Gastroesophageal sphincter (tissue), 4 donors: ENCODE measurements around the gene BRD1. TPM values are rescaled to one million over a fixed set of nuclear protein-coding genes. Genes with fewer than 3 reads are reported as not detected.

ENCODE experiments used
- ATAC-seq: fragments of 150-250 bp; one replicate; pipeline ENCODE4 v1.9.1; 2016; ENCODE audit warnings: mild to moderate bottlenecking, moderate library complexity
- H3K27ac ChIP-seq, 4 donors: fragments of 200-600 bp; sonication (generic) in 3 of 4; 1 replicate in 3 of 4; 2 replicates in 1 of 4; pipeline ENCODE4 v1.5.1; 2016 to 2019
- H3K27me3 ChIP-seq: fragments of 200-600 bp; sonication (generic); one replicate; pipeline ENCODE4 v1.5.1; 2019
- H3K36me3 ChIP-seq, 2 donors: fragments of 200-600 bp; sonication (generic); one replicate each; pipeline ENCODE4 v1.5.1; 2019; ENCODE audit warnings: control low read depth in 1 of 2
- H3K4me1 ChIP-seq, 3 donors: fragments of 200-600 bp; sonication (generic); 1 replicate in 2 of 3; 2 replicates in 1 of 3; pipeline ENCODE4 v1.5.1; 2016 to 2019; ENCODE audit warnings: control low read depth in 2 of 3
- H3K4me3 ChIP-seq, 2 donors: fragments of 200-600 bp; sonication (generic); one replicate each; pipeline ENCODE4 v1.5.1; 2019; ENCODE audit warnings: mild to moderate bottlenecking in 1 of 2, moderate library complexity in 1 of 2
- H3K9me3 ChIP-seq, 3 donors: fragments of 200-600 bp; sonication (generic); one replicate each; pipeline ENCODE4 v1.5.1; 2017 to 2019; ENCODE audit warnings: control low read depth in 2 of 3
- EP300 ChIP-seq: sonication (generic); formaldehyde crosslinking; IDR thresholded peaks from one replicate; pipeline ENCODE4 v1.6.1; 2017; ENCODE audit warnings: antibody characterized with exemption, mild to moderate bottlenecking
- POLR2A ChIP-seq, 2 donors: fragments of 450-650 bp; IDR thresholded peaks; one replicate each; pipeline ENCODE4 v1.6.1; 2017; ENCODE audit warnings: antibody characterized with exemption in 2 of 2, mild to moderate bottlenecking in 2 of 2, moderate library complexity in 1 of 2
- POLR2AphosphoS5 ChIP-seq: sonication (generic); formaldehyde crosslinking; IDR thresholded peaks from one replicate; pipeline ENCODE4 v1.6.1; 2017; ENCODE audit warnings: antibody characterized with exemption
- WGBS, 2 donors: methylation state at CpG; one replicate each; pipeline ENCODE4 v1.1.5; 2018; ENCODE audit warnings: low coverage in 1 of 2; 5-methylcytosine and 5-hydroxymethylcytosine counted together
- total RNA-seq, 4 donors: library from RNA; depleted of rRNA; stranded (reverse); fragments of >200 nt; gene quantifications; one replicate each; pipeline ENCODE4 v1.1.0, GENCODE V29; 2016
- TF ChIP-seq, protein P1 (sequence below), 4 experiments: fragments of 200-600 bp in 2 of 4; fragments of 450-650 bp in 2 of 4; sonication (generic) in 1 of 4; IDR thresholded peaks; one replicate each; pipeline ENCODE4 v1.5.1; 2017 to 2019; ENCODE audit warnings: antibody characterized with exemption in 4 of 4, mild to moderate bottlenecking in 2 of 4, moderate library complexity in 2 of 4

The BRD1 gene
- total RNA-seq, 4 donors from 2014 or later = 36.0 to 66.0 (median 45.5) TPM

DNA sequence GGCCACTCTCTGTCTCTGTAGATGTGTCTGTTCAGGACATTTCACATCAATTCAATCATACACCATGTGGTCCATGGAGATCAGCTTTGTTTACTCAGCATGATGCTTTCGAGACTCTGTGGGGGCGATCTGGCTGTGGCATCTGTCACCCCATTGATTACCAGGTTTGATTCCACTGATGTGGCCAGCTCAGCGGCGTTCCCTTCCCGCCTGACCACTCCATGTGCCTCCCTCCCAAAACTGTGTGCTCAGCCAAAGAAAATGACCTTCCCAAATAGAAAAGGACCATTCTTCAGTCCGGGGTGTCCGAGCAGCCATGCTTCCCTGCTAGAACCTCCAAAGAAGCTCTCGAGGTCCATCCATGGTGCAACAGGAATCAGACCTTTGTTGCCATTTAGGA, 89.1 kb downstream of the BRD1 start:
- Histone ChIP-seq H3K4me3 (no peak overlapping the region), H3K36me3 (no peaks in the 10 kb centered on the region), H3K27me3 (peaks cover 75% of the 10 kb centered on the region), H3K4me1 (no peaks in the 10 kb centered on the region), H3K27ac (no peak overlapping the region), H3K9me3 (peaks cover 0 to 10% (median 0%) of the 10 kb centered on the region in 3 donors)
- 76% methylated on average over 5 of the region's 8 CpGs; no CpG with 5 or more reads in 1 of the 2 donors for WGBS, 2 donors
- TF ChIP-seq POLR2A (IDR thresholded peaks at IDR 0.05) = no peak
- TF ChIP-seq, protein P1, sequence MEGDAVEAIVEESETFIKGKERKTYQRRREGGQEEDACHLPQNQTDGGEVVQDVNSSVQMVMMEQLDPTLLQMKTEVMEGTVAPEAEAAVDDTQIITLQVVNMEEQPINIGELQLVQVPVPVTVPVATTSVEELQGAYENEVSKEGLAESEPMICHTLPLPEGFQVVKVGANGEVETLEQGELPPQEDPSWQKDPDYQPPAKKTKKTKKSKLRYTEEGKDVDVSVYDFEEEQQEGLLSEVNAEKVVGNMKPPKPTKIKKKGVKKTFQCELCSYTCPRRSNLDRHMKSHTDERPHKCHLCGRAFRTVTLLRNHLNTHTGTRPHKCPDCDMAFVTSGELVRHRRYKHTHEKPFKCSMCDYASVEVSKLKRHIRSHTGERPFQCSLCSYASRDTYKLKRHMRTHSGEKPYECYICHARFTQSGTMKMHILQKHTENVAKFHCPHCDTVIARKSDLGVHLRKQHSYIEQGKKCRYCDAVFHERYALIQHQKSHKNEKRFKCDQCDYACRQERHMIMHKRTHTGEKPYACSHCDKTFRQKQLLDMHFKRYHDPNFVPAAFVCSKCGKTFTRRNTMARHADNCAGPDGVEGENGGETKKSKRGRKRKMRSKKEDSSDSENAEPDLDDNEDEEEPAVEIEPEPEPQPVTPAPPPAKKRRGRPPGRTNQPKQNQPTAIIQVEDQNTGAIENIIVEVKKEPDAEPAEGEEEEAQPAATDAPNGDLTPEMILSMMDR (IDR thresholded peaks at IDR 0.05) = no peak
- no peak for TF ChIP-seq POLR2AphosphoS5
- no peak for TF ChIP-seq EP300
- no peak for ATAC-seq

DNA sequence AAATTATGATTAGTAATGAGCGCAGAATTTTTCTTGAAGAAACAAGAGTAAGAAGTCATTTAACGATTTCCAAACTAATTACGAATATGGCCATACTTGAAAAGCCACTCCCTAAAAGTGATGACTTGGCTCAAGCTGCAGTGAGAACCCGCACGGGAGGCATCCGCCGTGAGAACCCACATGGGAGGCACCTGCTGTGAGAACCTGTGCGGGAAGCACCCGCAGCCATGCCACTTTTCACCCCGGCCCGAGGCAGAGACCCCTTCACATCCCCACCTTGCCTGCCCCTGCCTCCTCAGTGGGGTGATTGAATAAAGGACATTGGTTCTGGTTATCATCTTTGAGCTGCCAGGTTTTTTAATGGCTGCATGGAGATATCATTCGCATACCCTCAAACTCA, 89.7 kb downstream of the BRD1 start:
- Histone ChIP-seq H3K9me3 (peaks cover 0 to 5% (median 0%) of the 10 kb centered on the region in 3 donors), H3K27ac (no peak overlapping the region), H3K36me3 (no peaks in the 10 kb centered on the region), H3K4me1 (no peaks in the 10 kb centered on the region), H3K27me3 (peaks cover 75% of the 10 kb centered on the region), H3K4me3 (no peak overlapping the region)
- no peak for TF ChIP-seq EP300
- TF ChIP-seq POLR2A (IDR thresholded peaks at IDR 0.05) = no peak
- TF ChIP-seq, protein P1 (IDR thresholded peaks at IDR 0.05) = no peak
- TF ChIP-seq POLR2AphosphoS5 = no peak
- WGBS, 2 donors = 92% methylated on average over 12 of the region's 12 CpGs; no CpG with 5 or more reads in 1 of the 2 donors
- no peak for ATAC-seq

DNA sequence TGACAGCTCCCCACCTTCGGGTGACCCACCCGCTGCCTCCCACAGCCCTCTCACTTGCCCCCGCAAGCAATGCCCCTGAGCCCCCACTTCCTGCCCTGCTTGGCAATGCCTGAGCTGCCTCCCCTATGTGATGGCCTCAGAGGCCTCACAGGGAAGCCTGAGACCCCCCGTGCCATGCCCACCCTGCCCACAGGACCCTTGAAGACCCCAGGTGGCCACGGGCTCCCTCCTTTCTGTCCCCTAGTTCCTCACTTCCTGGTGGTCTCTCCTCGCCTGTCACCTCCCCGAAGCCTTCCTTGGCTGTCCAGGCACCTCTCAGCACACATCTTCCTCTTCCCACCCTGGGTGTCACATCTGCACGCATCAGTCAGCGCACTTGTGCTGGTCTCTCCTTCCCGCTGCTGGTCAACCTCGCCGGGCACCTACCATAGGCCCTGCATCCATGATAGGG, 90.5 kb downstream of the BRD1 start:
- WGBS, 2 donors = 97% methylated on average over 8 of the region's 12 CpGs; no CpG with 5 or more reads in 1 of the 2 donors

DNA sequence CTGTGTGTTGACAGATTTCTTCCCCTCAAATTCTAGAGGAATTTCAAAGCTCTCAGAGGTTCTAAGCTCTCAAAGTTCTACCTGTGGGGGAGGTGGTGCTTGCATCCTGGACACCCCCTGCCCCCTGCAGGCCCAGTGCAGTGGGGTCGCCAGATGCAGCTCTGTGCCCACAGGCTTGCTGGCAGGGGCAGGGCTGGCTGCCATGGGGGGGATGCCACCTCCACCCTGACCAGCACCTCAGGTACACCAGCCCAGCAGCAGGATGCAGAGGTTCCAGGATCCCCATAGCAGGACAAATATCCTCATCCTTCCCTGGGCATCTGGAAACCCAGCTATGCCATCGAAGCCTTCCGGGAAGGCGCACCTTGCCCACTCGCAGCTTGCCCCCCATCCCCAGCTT, 91.1 kb downstream of the BRD1 start:
- no peaks in the 10 kb centered on the region for H3K36me3 ChIP-seq
- ATAC-seq = no peak
- H3K4me1 ChIP-seq = no peaks in the 10 kb centered on the region
- peaks cover 75% of the 10 kb centered on the region for H3K27me3 ChIP-seq
- no peak for TF ChIP-seq POLR2A (IDR thresholded peaks at IDR 0.05)
- TF ChIP-seq, protein P1 (IDR thresholded peaks at IDR 0.05) = no peak
- TF ChIP-seq POLR2AphosphoS5 = no peak
- no peak for TF ChIP-seq EP300
- no peak overlapping the region for H3K4me3 ChIP-seq
- H3K27ac ChIP-seq = no peak overlapping the region
- peaks cover 0 to 11% (median 0%) of the 10 kb centered on the region in 3 donors for H3K9me3 ChIP-seq
- 80% methylated on average over 2 to 3 of the region's 5 CpGs for WGBS, 2 donors

More for the DNA sequence above, 90.5 kb downstream of the BRD1 start:
- peaks cover 74% of the 10 kb centered on the region for H3K27me3 ChIP-seq
- H3K4me3 ChIP-seq = no peak overlapping the region
- H3K27ac ChIP-seq = no peak overlapping the region
- no peaks in the 10 kb centered on the region for H3K36me3 ChIP-seq
- TF ChIP-seq POLR2AphosphoS5 (no peak), POLR2A (IDR thresholded peaks at IDR 0.05) (no peak), EP300 (no peak)
- TF ChIP-seq, protein P1 (IDR thresholded peaks at IDR 0.05) = no peak
- ATAC-seq = no peak
- no peaks in the 10 kb centered on the region for H3K4me1 ChIP-seq
- peaks cover 0 to 5% (median 0%) of the 10 kb centered on the region in 3 donors for H3K9me3 ChIP-seq

DNA sequence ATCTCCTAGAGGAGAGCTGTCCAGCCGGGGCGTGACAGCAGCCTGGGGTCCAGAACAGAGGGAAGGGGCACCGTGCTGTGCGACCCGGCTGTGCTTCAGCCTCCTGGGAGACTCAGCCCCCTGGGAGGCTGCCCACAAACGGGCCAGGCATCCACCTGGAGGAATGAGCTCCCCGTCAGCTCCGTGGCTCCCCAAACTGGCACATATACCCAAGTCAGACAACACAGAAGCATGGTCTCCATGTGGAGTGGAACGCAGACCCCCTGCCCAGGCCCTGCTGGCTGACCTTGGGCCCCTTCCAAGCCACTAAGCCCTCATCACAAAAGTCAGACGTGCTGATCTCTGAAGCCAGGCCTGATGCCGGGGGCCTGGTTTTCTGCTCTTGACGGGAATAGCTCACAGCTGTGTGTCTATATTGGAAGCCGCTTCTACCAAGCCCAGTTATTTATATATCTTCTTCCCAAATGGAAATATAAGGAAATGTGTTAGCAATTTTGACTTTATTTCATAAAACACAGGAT, 91.7 kb downstream of the BRD1 start:
- WGBS, 2 donors = 20 to 60% methylated on average over 2 to 7 of the region's 13 CpGs
- H3K4me3 ChIP-seq = no peak overlapping the region
- no peaks in the 10 kb centered on the region for H3K4me1 ChIP-seq
- ATAC-seq = no peak
- H3K36me3 ChIP-seq = no peaks in the 10 kb centered on the region
- H3K27ac ChIP-seq = no peak overlapping the region
- peaks cover 0 to 11% (median 0%) of the 10 kb centered on the region in 3 donors for H3K9me3 ChIP-seq
- peaks cover 77% of the 10 kb centered on the region for H3K27me3 ChIP-seq
- no peak for TF ChIP-seq POLR2A (IDR thresholded peaks at IDR 0.05)
- no peak for TF ChIP-seq EP300
- TF ChIP-seq POLR2AphosphoS5 = no peak
- TF ChIP-seq, protein P1 (IDR thresholded peaks at IDR 0.05) = no peak
